Sigmoid colon (tissue), 7 donors: ENCODE data around the gene IL31RA. TPM values are rescaled to one million over a fixed set of nuclear protein-coding genes. Genes with fewer than 3 reads are reported as not detected.

Experiments used
- DNase-seq: peaks from one replicate; pipeline ENCODE4 v3.0.0-alpha.2; 2019
- H3K27ac ChIP-seq, 4 donors: fragments of 200-600 bp; sonication (generic); one replicate each; pipeline ENCODE4 v1.5.1; 2016 to 2019; ENCODE audit warnings: mild to moderate bottlenecking in 1 of 4
- H3K27me3 ChIP-seq, 3 donors: fragments of 200-600 bp; sonication (generic); one replicate each; pipeline ENCODE4 v1.5.1; 2019; ENCODE audit warnings: mild to moderate bottlenecking in 1 of 3
- H3K36me3 ChIP-seq, 4 donors: fragments of 200-600 bp; sonication (generic); one replicate each; pipeline ENCODE4 v1.5.1; 2016 to 2019
- H3K4me1 ChIP-seq, 4 donors: fragments of 200-600 bp; sonication (generic); one replicate each; pipeline ENCODE4 v1.5.1; 2017 to 2019
- H3K4me3 ChIP-seq, 4 donors: fragments of 200-600 bp; sonication (generic); one replicate each; pipeline ENCODE4 v1.5.1; 2017 to 2019; ENCODE audit warnings: mild to moderate bottlenecking in 2 of 4, moderate library complexity in 1 of 4
- H3K9me3 ChIP-seq, 4 donors: fragments of 200-600 bp in 3 of 4; sonication (generic) in 3 of 4; one replicate each; pipeline versions ENCODE4 v1.5.1 to v1.6.1; 2013 to 2019
- CTCF ChIP-seq, 4 experiments: fragments of 450-650 bp in 3 of 4; fragments of 200-600 bp in 1 of 4; IDR thresholded peaks; one replicate each; pipeline ENCODE4 v1.5.1; 2016 to 2019; ENCODE audit warnings: antibody characterized with exemption in 4 of 4, mild to moderate bottlenecking in 3 of 4, moderate library complexity in 2 of 4
- EP300 ChIP-seq, 4 donors: sonication (generic); formaldehyde crosslinking; IDR thresholded peaks; one replicate each; pipeline ENCODE4 v1.6.1; 2017; ENCODE audit warnings: antibody characterized with exemption in 4 of 4
- POLR2A ChIP-seq, 2 donors: fragments of 450-650 bp; IDR thresholded peaks; one replicate each; pipeline ENCODE4 v1.6.1; 2016; ENCODE audit warnings: antibody characterized with exemption in 2 of 2, mild to moderate bottlenecking in 2 of 2, moderate library complexity in 2 of 2
- POLR2AphosphoS5 ChIP-seq, 4 donors: sonication (generic); formaldehyde crosslinking; IDR thresholded peaks; one replicate each; pipeline ENCODE4 v1.6.1; 2017; ENCODE audit warnings: antibody characterized with exemption in 4 of 4
- WGBS, 2 donors: extraction: QIAGEN DNeasy Blood & Tissue Kit; methylation state at CpG; one replicate each; pipeline ENCODE4 v1.1.7; 2013; 5-methylcytosine and 5-hydroxymethylcytosine counted together
- intact Hi-C: fragments of 100-400 bp; cut with DNase I; formaldehyde crosslinking; loops from one replicate; pipeline ENCODE4 v1.15.1; 2023
- polyA plus RNA-seq, 3 donors: library from polyadenylated mRNA; stranded (reverse); fragments of 200-250 nt; gene quantifications; one replicate each; pipeline ENCODE4 v1.2.3, GENCODE V29; 2013
- total RNA-seq, 4 donors: library from RNA; depleted of rRNA; stranded (reverse); fragments of >200 nt; gene quantifications; one replicate each; pipeline ENCODE4 v1.1.0, GENCODE V29; 2016
- donor health status: healthy with polysubstance abuse.
- donor health status: Bipolar disorder and iron deficiency.
- donor health status: healthy.

The IL31RA gene
- total and polyA plus RNA-seq, 7 donors = 0.09 to 3.3 (median 1.5) TPM; not detected in 3

GRCh38 chr5:55885359-55885758, 34.2 kb downstream of the IL31RA start:
- no peaks in the 10 kb centered on the region for H3K9me3 ChIP-seq
- DNase-seq = no peak
- no peaks in the 10 kb centered on the region for H3K27me3 ChIP-seq
- TF ChIP-seq EP300 (IDR thresholded peaks at IDR 0.05) (no peak), POLR2AphosphoS5 (IDR thresholded peaks at IDR 0.05) (no peak), POLR2A (IDR thresholded peaks at IDR 0.05) (no peak), CTCF (IDR thresholded peaks at IDR 0.05) (no peak)
- no peak overlapping the region for H3K4me3 ChIP-seq
- H3K27ac ChIP-seq = no peak overlapping the region
- intact Hi-C loops = no loop called here
- 88 to 89% methylated on average over 9 of the region's 9 CpGs for WGBS, 2 donors
- H3K36me3 ChIP-seq = no peaks in the 10 kb centered on the region
- H3K4me1 ChIP-seq = no peaks in the 10 kb centered on the region

GRCh38 chr5:55888205-55888604, 37.0 kb downstream of the IL31RA start:
- TF ChIP-seq EP300 (IDR thresholded peaks at IDR 0.05) (no peak), POLR2A (IDR thresholded peaks at IDR 0.05) (no peak), CTCF (IDR thresholded peaks at IDR 0.05) (no peak), POLR2AphosphoS5 (IDR thresholded peaks at IDR 0.05) (no peak)
- H3K27me3 ChIP-seq = no peaks in the 10 kb centered on the region
- DNase-seq = no peak
- no peaks in the 10 kb centered on the region for H3K4me1 ChIP-seq
- H3K36me3 ChIP-seq = no peaks in the 10 kb centered on the region
- no peak overlapping the region for H3K27ac ChIP-seq
- no peak overlapping the region for H3K4me3 ChIP-seq
- 76 to 90% methylated on average over 5 of the region's 5 CpGs for WGBS, 2 donors
- H3K9me3 ChIP-seq = no peaks in the 10 kb centered on the region
- intact Hi-C loops = no loop called here

GRCh38 chr5:55892479-55892878, 41.3 kb downstream of the IL31RA start:
- Histone ChIP-seq H3K9me3 (no peaks in the 10 kb centered on the region), H3K27ac (no peak overlapping the region), H3K36me3 (no peaks in the 10 kb centered on the region), H3K4me3 (no peak overlapping the region), H3K27me3 (no peaks in the 10 kb centered on the region), H3K4me1 (no peaks in the 10 kb centered on the region)
- 59 to 79% methylated on average over 2 of the region's 2 CpGs for WGBS, 2 donors
- intact Hi-C loops = no loop called here
- TF ChIP-seq CTCF (IDR thresholded peaks at IDR 0.05) = no peak
- DNase-seq = no peak

GRCh38 chr5:55894135-55894534, 43.0 kb downstream of the IL31RA start:
- Histone ChIP-seq H3K36me3 (no peaks in the 10 kb centered on the region), H3K9me3 (no peaks in the 10 kb centered on the region), H3K27me3 (no peaks in the 10 kb centered on the region), H3K27ac (no peak overlapping the region), H3K4me1 (no peaks in the 10 kb centered on the region), H3K4me3 (no peak overlapping the region)
- WGBS, 2 donors = 60 to 86% methylated on average over 3 of the region's 3 CpGs
- DNase-seq = no peak
- no peak for TF ChIP-seq POLR2AphosphoS5 (IDR thresholded peaks at IDR 0.05)
- TF ChIP-seq POLR2A (IDR thresholded peaks at IDR 0.05) = no peak
- TF ChIP-seq EP300 (IDR thresholded peaks at IDR 0.05) = no peak
- TF ChIP-seq CTCF (IDR thresholded peaks at IDR 0.05) = no peak
- intact Hi-C loops = no loop called here

GRCh38 chr5:55895346-55895745, 44.2 kb downstream of the IL31RA start:
- Histone ChIP-seq H3K4me1 (no peaks in the 10 kb centered on the region), H3K4me3 (no peak overlapping the region), H3K27me3 (no peaks in the 10 kb centered on the region), H3K27ac (no peak overlapping the region), H3K9me3 (no peaks in the 10 kb centered on the region), H3K36me3 (no peaks in the 10 kb centered on the region)
- intact Hi-C loops = no loop called here
- TF ChIP-seq POLR2A (IDR thresholded peaks at IDR 0.05) (no peak), CTCF (IDR thresholded peaks at IDR 0.05) (no peak), EP300 (IDR thresholded peaks at IDR 0.05) (no peak), POLR2AphosphoS5 (IDR thresholded peaks at IDR 0.05) (no peak)
- no peak for DNase-seq
- WGBS, 2 donors = 89 to 90% methylated on average over 3 of the region's 3 CpGs
